Upper lobe of left lung (tissue), 6 donors: ENCODE results near the gene PREP. TPM values are rescaled to one million over a fixed set of nuclear protein-coding genes. Genes with fewer than 3 reads are reported as not detected.
A peak's percentile ranks its signal among the peaks of the same experiment; 100 is the strongest.

Experiments
- ATAC-seq, 2 donors: fragments of 200-7000 bp; cut with Tn5 transposase; one replicate each; pipeline ENCODE4 v1.9.1; 2022; ENCODE audit warnings: mild to moderate bottlenecking in 2 of 2, moderate library complexity in 2 of 2; ENCODE audit not compliant: low FRiP score in 2 of 2
- DNase-seq, 2 donors: peaks; one replicate each; pipeline ENCODE4 v3.0.0-alpha.2; 2019 to 2020
- H3K27ac ChIP-seq, 4 donors: fragments of 200-600 bp; sonication (generic); one replicate each; pipeline ENCODE4 v1.5.1; 2016 to 2019
- H3K27me3 ChIP-seq, 4 donors: fragments of 200-600 bp; sonication (generic); one replicate each; pipeline ENCODE4 v1.5.1; 2017 to 2019
- H3K36me3 ChIP-seq, 4 donors: fragments of 200-600 bp; sonication (generic); one replicate each; pipeline ENCODE4 v1.5.1; 2016 to 2019
- H3K4me1 ChIP-seq, 4 donors: fragments of 200-600 bp; sonication (generic); one replicate each; pipeline ENCODE4 v1.5.1; 2018 to 2019
- H3K4me3 ChIP-seq, 4 donors: fragments of 200-600 bp; sonication (generic); one replicate each; pipeline ENCODE4 v1.5.1; 2017 to 2019; ENCODE audit warnings: mild to moderate bottlenecking in 2 of 4, moderate library complexity in 1 of 4
- H3K9me3 ChIP-seq, 4 donors: fragments of 200-600 bp; sonication (generic); one replicate each; pipeline ENCODE4 v1.5.1; 2018 to 2019
- CTCF ChIP-seq, 6 experiments: fragments of 450-650 bp in 4 of 6; fragments of 200-600 bp in 2 of 6; sonication (generic) in 2 of 6; IDR thresholded peaks; one replicate each; pipeline ENCODE4 v1.5.1; 2016 to 2019; ENCODE audit warnings: antibody characterized with exemption in 6 of 6
- EP300 ChIP-seq, 4 donors: sonication (generic); formaldehyde crosslinking; IDR thresholded peaks; one replicate each; pipeline ENCODE4 v1.5.1; 2017; ENCODE audit warnings: antibody characterized with exemption in 4 of 4, control low read depth in 2 of 4
- POLR2A ChIP-seq, 4 donors: fragments of 450-650 bp; IDR thresholded peaks; one replicate each; pipeline ENCODE4 v1.5.1; 2016 to 2017; ENCODE audit warnings: antibody characterized with exemption in 4 of 4, mild to moderate bottlenecking in 2 of 4
- POLR2AphosphoS5 ChIP-seq, 2 donors: sonication (generic); formaldehyde crosslinking; IDR thresholded peaks; one replicate each; pipeline ENCODE4 v1.5.1; 2017; ENCODE audit warnings: antibody characterized with exemption in 2 of 2
- WGBS, 2 donors: methylation state at CpG; one replicate each; pipeline ENCODE4 v1.1.5; 2017 to 2018; 5-methylcytosine and 5-hydroxymethylcytosine counted together
- total RNA-seq, 6 donors: library from RNA; depleted of rRNA in 4 of 6; stranded (reverse); fragments of >200 nt in 4 of 6; gene quantifications; one replicate each; pipeline versions ENCODE4 v1.1.0 to v1.2.1, GENCODE V29; 2016 to 2021
- donor health status: DM: no; HTN: no; CAD: no; lungs with moderate emphysema.
- donor health status: DM: no; HTN: yes; CAD: no; lungs with severe emphysema.

The PREP gene
- total RNA-seq, 6 donors from 2014 or later, result 12.1 to 31.0 (median 28.9) TPM

DNA sequence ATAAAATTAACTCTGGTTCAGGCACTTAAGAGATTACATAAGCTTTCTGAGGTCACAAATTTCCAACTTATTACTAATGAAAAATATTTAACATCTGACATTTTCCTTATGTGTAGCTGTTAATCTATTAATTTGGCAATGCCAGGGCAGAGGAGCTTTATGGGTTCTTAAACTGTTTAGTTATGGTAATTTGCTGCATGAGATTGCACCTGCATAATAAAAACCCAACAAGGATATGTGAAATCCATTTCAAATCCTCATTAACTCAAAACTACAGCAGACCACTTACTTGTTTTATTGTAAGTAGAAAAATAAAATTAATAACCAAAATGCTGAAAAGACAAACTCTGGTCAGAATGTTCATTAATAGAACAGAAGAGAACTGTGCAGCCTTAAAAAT lies 98.1 kb downstream of the PREP start:
- Histone ChIP-seq H3K27me3 (no peaks in the 10 kb centered on the region), H3K9me3 (no peaks in the 10 kb centered on the region), H3K36me3 (peaks cover 0 to 27% (median 14%) of the 10 kb centered on the region in 4 donors), H3K27ac (no peak overlapping the region), H3K4me3 (no peak overlapping the region), H3K4me1 (no peaks in the 10 kb centered on the region)
- no peak for ATAC-seq
- no peak for DNase-seq
- TF ChIP-seq POLR2A (IDR thresholded peaks at IDR 0.05), result no peak
- TF ChIP-seq EP300 (IDR thresholded peaks at IDR 0.05), result no peak
- TF ChIP-seq POLR2AphosphoS5 (IDR thresholded peaks at IDR 0.05), result no peak
- TF ChIP-seq CTCF (IDR thresholded peaks at IDR 0.05), result no peak

- no peaks in the 10 kb centered on the region for H3K27me3 ChIP-seq
- peaks cover 0 to 27% (median 14%) of the 10 kb centered on the region in 4 donors for H3K36me3 ChIP-seq
- H3K27ac ChIP-seq, result no peak overlapping the region
- TF ChIP-seq CTCF (IDR thresholded peaks at IDR 0.05) (no peak), EP300 (IDR thresholded peaks at IDR 0.05) (no peak), POLR2AphosphoS5 (IDR thresholded peaks at IDR 0.05) (no peak), POLR2A (IDR thresholded peaks at IDR 0.05) (no peak)
- DNase-seq (no peak), ATAC-seq (no peak)
- H3K9me3 ChIP-seq, result no peaks in the 10 kb centered on the region
- H3K4me1 ChIP-seq, result no peaks in the 10 kb centered on the region
- 94 to 95% methylated on average over 3 of the region's 3 CpGs for WGBS, 2 donors
- H3K4me3 ChIP-seq, result no peak overlapping the region
Observed at GRCh38 chr6:105304366-105304765, 98.5 kb downstream of the PREP start.

DNA sequence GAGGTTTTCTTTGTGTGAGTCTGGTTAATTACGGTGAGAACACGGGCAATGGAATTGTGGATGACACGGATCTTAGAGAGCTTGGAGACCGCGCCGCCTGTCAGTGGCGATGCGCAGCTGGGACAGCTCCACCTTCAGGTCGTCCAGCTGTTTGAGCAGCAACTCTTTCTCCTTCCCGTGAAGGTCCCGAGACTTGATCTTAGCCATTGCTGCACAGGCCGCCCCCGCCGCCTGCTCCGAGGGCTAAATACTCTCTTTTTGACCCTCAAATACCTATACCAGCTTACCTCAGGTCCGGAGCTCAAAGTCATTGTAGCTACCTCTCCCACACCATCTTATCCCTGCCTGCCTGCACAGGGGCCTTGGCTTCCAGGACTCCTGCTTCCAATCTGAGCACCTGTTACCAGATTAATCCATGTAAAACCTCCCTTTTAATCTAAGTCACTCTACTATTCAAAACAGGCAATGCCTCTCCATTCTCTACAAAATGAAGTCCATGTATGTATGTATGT lies 100.2 kb downstream of the PREP start:
- H3K27me3 ChIP-seq, result no peaks in the 10 kb centered on the region
- peaks cover 0 to 30% (median 14%) of the 10 kb centered on the region in 4 donors for H3K36me3 ChIP-seq
- H3K4me3 ChIP-seq, result no peak overlapping the region
- TF ChIP-seq POLR2AphosphoS5 (IDR thresholded peaks at IDR 0.05), result no peak
- TF ChIP-seq EP300 (IDR thresholded peaks at IDR 0.05), result no peak
- TF ChIP-seq POLR2A (IDR thresholded peaks at IDR 0.05), result no peak
- no peak for TF ChIP-seq CTCF (IDR thresholded peaks at IDR 0.05)
- no peak overlapping the region for H3K27ac ChIP-seq
- no peaks in the 10 kb centered on the region for H3K9me3 ChIP-seq
- no peaks in the 10 kb centered on the region for H3K4me1 ChIP-seq
- DNase-seq (peak in 1 of 2 donors; percentile 62), ATAC-seq (no peak)
- 96 to 97% methylated on average over 16 of the region's 16 CpGs for WGBS, 2 donors

DNA sequence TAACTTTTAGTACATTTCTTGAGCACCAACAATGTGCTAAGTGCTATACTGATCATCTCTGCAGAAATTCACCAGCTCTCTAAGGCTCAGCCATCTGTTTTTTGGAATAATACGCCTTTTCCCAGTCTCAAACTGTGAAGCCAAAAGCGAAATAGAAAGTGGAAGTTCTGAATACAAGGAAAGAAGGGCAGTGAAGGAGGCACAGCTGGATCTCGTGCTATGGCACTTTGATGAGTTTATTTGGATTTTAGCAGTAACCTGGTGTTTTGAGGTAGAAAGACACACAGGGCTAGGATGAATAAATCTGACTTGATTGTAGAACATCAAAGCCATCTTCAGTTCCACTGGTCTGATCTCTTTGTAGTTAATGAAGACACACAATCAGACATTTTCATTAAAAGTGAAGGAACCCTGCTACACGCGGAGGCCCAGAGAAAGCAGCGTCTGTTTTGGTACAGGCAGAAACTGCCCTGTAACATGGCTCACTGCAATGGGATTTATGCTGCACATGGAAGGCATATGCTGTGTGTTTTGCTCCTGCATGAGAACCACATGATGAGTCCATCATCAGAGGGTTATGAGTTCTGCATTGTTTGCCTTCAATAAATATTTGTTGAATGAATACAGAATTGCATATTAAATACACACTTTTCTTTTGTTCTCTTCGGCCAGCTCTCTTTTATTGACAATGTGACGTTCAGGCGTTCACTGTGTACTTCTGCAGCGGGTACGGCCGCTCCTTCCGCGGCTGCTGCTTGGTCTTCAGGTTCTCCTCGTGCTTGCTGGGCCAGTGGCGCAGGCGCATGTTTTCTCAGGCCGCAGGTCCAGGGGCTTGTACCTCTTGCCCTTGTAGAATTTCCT lies 100.9 kb downstream of the PREP start:
- 82 to 91% methylated on average over 18 of the region's 18 CpGs for WGBS, 2 donors
- ATAC-seq (no peak), DNase-seq (peak in 1 of 2 donors; percentile 53)
- Histone ChIP-seq H3K9me3 (no peaks in the 10 kb centered on the region), H3K27ac (peak overlapping the region in 1 of 4 donors; percentile 37), H3K27me3 (no peaks in the 10 kb centered on the region), H3K4me3 (no peak overlapping the region), H3K36me3 (peaks cover 0 to 30% (median 12%) of the 10 kb centered on the region in 4 donors), H3K4me1 (no peaks in the 10 kb centered on the region)
- TF ChIP-seq POLR2A (IDR thresholded peaks at IDR 0.05) (no peak), POLR2AphosphoS5 (IDR thresholded peaks at IDR 0.05) (no peak), EP300 (IDR thresholded peaks at IDR 0.05) (no peak), CTCF (IDR thresholded peaks at IDR 0.05) (no peak)
